Gastrocnemius medialis (tissue), 4 donors: ENCODE results near the gene TNFAIP8L1.

Source experiments
- POLR2A ChIP-seq, 2 donors: fragments of 450-650 bp; IDR thresholded peaks; one replicate each; pipeline ENCODE4 v1.6.1; 2017; ENCODE audit warnings: antibody characterized with exemption in 2 of 2, mild to moderate bottlenecking in 2 of 2, moderate library complexity in 2 of 2
- TF ChIP-seq, protein P1 (sequence below), 5 experiments: fragments of 450-650 bp in 3 of 5; fragments of 200-600 bp in 2 of 5; sonication (generic) in 2 of 5; IDR thresholded peaks in 4 of 5; conservative IDR thresholded peaks in 1 of 5; 1 replicate in 4 of 5; 2 replicates in 1 of 5; pipeline ENCODE4 v1.5.1; 2016 to 2019; ENCODE audit warnings: antibody characterized with exemption in 5 of 5, mild to moderate bottlenecking in 3 of 5, moderate library complexity in 3 of 5

DNA sequence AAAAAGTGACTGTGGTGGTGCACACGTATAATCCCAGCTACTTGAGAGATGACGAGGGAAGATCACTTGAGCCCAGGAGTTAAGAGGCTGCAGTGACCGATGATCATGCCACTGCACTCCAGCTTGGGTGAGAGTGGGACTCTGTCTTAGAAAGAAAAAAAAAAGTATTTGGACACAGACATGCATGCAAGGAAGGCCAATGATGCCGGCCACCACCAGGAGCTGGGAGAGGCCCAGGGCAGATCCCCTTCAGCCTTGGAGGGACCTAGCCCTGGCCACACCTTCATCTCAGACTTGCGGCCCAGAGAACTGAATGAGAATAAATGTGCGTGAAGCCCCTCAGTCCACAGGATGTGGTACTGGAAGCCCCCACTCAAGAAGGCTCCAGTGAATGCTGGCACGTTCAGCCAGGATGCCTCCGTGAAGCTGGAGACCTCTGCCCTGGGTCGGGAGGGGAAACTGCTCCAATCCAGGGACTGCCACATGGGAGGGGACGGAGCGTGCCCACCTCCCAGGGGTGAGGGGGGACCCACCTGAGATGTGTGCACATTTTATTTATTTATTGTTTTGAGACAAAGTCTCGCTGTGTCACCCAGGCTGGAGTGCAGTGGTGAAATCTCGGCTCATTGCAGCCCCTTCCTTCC lies 14.6 kb downstream of the TNFAIP8L1 start:
- TF ChIP-seq, protein P1, sequence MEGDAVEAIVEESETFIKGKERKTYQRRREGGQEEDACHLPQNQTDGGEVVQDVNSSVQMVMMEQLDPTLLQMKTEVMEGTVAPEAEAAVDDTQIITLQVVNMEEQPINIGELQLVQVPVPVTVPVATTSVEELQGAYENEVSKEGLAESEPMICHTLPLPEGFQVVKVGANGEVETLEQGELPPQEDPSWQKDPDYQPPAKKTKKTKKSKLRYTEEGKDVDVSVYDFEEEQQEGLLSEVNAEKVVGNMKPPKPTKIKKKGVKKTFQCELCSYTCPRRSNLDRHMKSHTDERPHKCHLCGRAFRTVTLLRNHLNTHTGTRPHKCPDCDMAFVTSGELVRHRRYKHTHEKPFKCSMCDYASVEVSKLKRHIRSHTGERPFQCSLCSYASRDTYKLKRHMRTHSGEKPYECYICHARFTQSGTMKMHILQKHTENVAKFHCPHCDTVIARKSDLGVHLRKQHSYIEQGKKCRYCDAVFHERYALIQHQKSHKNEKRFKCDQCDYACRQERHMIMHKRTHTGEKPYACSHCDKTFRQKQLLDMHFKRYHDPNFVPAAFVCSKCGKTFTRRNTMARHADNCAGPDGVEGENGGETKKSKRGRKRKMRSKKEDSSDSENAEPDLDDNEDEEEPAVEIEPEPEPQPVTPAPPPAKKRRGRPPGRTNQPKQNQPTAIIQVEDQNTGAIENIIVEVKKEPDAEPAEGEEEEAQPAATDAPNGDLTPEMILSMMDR (IDR thresholded peaks at IDR 0.05 in 4 of 5, conservative IDR thresholded peaks at IDR 0.05 in 1 of 5): no peak
- no peak for TF ChIP-seq POLR2A (IDR thresholded peaks at IDR 0.05)
